B cell (primary cell): ENCODE data around the gene IFI16. TPM values are rescaled to one million over a fixed set of nuclear protein-coding genes. Genes with fewer than 3 reads are reported as not detected.

Source experiments
- ATAC-seq: fragments of 200-7000 bp; cut with Tn5 transposase; one replicate; pipeline ENCODE4 v1.10.0; 2021; ENCODE audit warnings: low read depth, mild to moderate bottlenecking, moderate number of reproducible peaks, moderate library complexity
- CTCF ChIA-PET: fragments of 350-600 bp; sonication (Branson Sonifier 250); formaldehyde crosslinking; loops from one replicate; lab custom pipeline; 2021; ENCODE audit warnings: antibody characterized with exemption, inconsistent platforms; lab: Charles Lee
- POLR2A ChIA-PET: fragments of 350-600 bp; sonication (Branson Sonifier 250); formaldehyde crosslinking; loops from one replicate; lab custom pipeline; 2021; ENCODE audit warnings: antibody characterized with exemption; lab: Charles Lee
- DNase-seq: peaks from one replicate; pipeline ENCODE4 v3.0.0; 2013
- H2AFZ ChIP-seq: 2 replicates; pipeline ENCODE4 v1.6.1; 2012; ENCODE audit warnings: mild to moderate bottlenecking, low read depth, low read length; ENCODE audit not compliant: insufficient read depth, poor library complexity, severe bottlenecking
- H3K27ac ChIP-seq, 2 donors: 1 replicate in 1 of 2; 2 replicates in 1 of 2; pipeline ENCODE4 v1.5.1; 2012 to 2013; ENCODE audit warnings: low read length in 2 of 2, mild to moderate bottlenecking in 2 of 2, moderate library complexity in 1 of 2
- H3K27me3 ChIP-seq, 4 experiments: fragments of 200-600 bp in 1 of 4; sonication (generic) in 1 of 4; replicated peaks in 1 of 4; 1 replicate in 2 of 4; 2 replicates in 2 of 4; pipeline versions ENCODE4 v1.6.1 to v1.7.0; 2013 to 2016; ENCODE audit warnings: low read length in 3 of 4, mild to moderate bottlenecking in 2 of 4, mixed read lengths in 1 of 4, moderate library complexity in 1 of 4; ENCODE audit not compliant: insufficient read depth in 4 of 4, control insufficient read depth in 3 of 4; ENCODE audit errors: control extremely low read depth in 1 of 4
- H3K36me3 ChIP-seq, 2 experiments: replicated peaks in 1 of 2; 1 replicate in 1 of 2; 2 replicates in 1 of 2; pipeline versions ENCODE4 v1.6.1 to v1.7.1; 2013; ENCODE audit warnings: low read length in 1 of 2; ENCODE audit not compliant: insufficient read depth in 2 of 2, control insufficient read depth in 1 of 2; ENCODE audit errors: control extremely low read depth in 1 of 2, extremely low read depth in 1 of 2
- H3K4me1 ChIP-seq, 2 donors: fragments of 200-600 bp in 1 of 2; sonication (generic) in 1 of 2; 1 replicate in 1 of 2; 2 replicates in 1 of 2; pipeline versions ENCODE4 v1.5.1 to v1.6.1; 2013 to 2017; ENCODE audit warnings: low read length in 2 of 2; ENCODE audit not compliant: control insufficient read depth in 2 of 2, insufficient read depth in 2 of 2
- H3K4me2 ChIP-seq: replicated peaks from 2 replicates; pipeline ENCODE3; 2012; ENCODE audit warnings: mild to moderate bottlenecking, low read depth, low read length; ENCODE audit not compliant: poor library complexity, severe bottlenecking
- H3K4me3 ChIP-seq, 5 experiments: fragments of 200-600 bp in 1 of 5; sonication (generic) in 1 of 5; 1 replicate in 3 of 5; 2 replicates in 2 of 5; pipeline versions ENCODE4 v1.5.1 to v1.7.0; 2011 to 2016; ENCODE audit warnings: low read length in 4 of 5, mild to moderate bottlenecking in 4 of 5, low read depth in 2 of 5, control low read depth in 1 of 5, moderate library complexity in 1 of 5; ENCODE audit not compliant: insufficient read depth in 1 of 5; ENCODE audit errors: control extremely low read depth in 1 of 5, extremely low read depth in 1 of 5
- H3K79me2 ChIP-seq: fragments of 200-600 bp; sonication (generic); one replicate; pipeline ENCODE4 v1.6.0; 2016; ENCODE audit warnings: low read length; ENCODE audit not compliant: control insufficient read depth, insufficient read depth
- H3K9ac ChIP-seq: fragments of 200-600 bp; sonication (generic); 2 replicates; pipeline ENCODE4 v1.6.1; 2017; ENCODE audit warnings: mild to moderate bottlenecking, low read length, moderate library complexity
- H3K9me3 ChIP-seq, 3 donors: one replicate each; pipeline versions ENCODE4 v1.6.1 to v1.7.1; 2013; ENCODE audit warnings: low read length in 2 of 3; ENCODE audit not compliant: control insufficient read depth in 2 of 3, insufficient read depth in 1 of 3; ENCODE audit errors: control extremely low read depth in 1 of 3
- H4K20me1 ChIP-seq: 2 replicates; pipeline ENCODE4 v1.6.0; 2012; ENCODE audit warnings: mild to moderate bottlenecking, low read length; ENCODE audit not compliant: insufficient read depth, control insufficient read depth, poor library complexity, severe bottlenecking
- H3K27ac Mint-ChIP-seq: one replicate; pipeline ENCODE4 v1.8.0; 2021; ENCODE audit warnings: mixed read lengths
- H3K27me3 Mint-ChIP-seq: one replicate; pipeline ENCODE4 v1.8.0; 2021; ENCODE audit warnings: mixed read lengths
- H3K4me1 Mint-ChIP-seq: one replicate; pipeline ENCODE4 v1.8.0; 2021; ENCODE audit warnings: mixed read lengths
- H3K4me3 Mint-ChIP-seq: one replicate; pipeline ENCODE4 v1.8.0; 2021; ENCODE audit warnings: mixed read lengths
- H3K9me3 Mint-ChIP-seq: one replicate; pipeline ENCODE4 v1.8.0; 2022; ENCODE audit warnings: mixed read lengths; ENCODE audit not compliant: insufficient read depth
- CTCF ChIP-seq: fragments of 200-600 bp; IDR thresholded peaks from one replicate; pipeline ENCODE4 v1.8.0; 2022; ENCODE audit warnings: antibody characterized with exemption, mild to moderate bottlenecking
- EZH2 ChIP-seq: IDR thresholded peaks from 2 replicates; pipeline ENCODE4 v1.6.1; 2012; ENCODE audit warnings: borderline replicate concordance, low read depth, mild to moderate bottlenecking, moderate library complexity, low read length; ENCODE audit not compliant: insufficient read depth, poor library complexity, severe bottlenecking
- whole genome bisulfite sequencing: methylation state at CpG from one replicate; pipeline ENCODE4 v1.1.5; 2013; ENCODE audit warnings: missing lambda C conversion rate; ENCODE audit not compliant: insufficient coverage; 5-methylcytosine and 5-hydroxymethylcytosine counted together
- intact Hi-C: fragments of 100-400 bp; cut with micrococcal nuclease; formaldehyde crosslinking; loops from one replicate; pipeline ENCODE4 v1.10.0; 2022
- polyA plus RNA-seq: library from polyadenylated mRNA; depleted of rRNA; stranded (reverse); fragments of >200 nt; gene quantifications from 2 replicates; pipeline ENCODE4 v1.2.3, GENCODE V29; 2012
- total RNA-seq, 2 donors: library from RNA; stranded (reverse); fragments of 120-200 nt in 1 of 2; gene quantifications; 1 replicate in 1 of 2; 2 replicates in 1 of 2; pipeline versions ENCODE4 v1.2.3 to v1.2.4, GENCODE V29; 2013 to 2022

The IFI16 gene
- total and polyA plus RNA-seq, 2 donors (not counting 1 experiment from before 2014, with no cell fraction given) = 89.0 to 176 TPM

GRCh38 chr1:158961178-158961577 lies 48.5 kb upstream of the IFI16 start:
- WGBS = 100% methylated on average over 1 of the region's 1 CpG
- intact Hi-C loops = no loop called here
- no peak overlapping the region for H3K27ac Mint-ChIP-seq

GRCh38 chr1:158962983-158963382 lies 46.7 kb upstream of the IFI16 start:
- Histone ChIP-seq H3K27me3 (peaks cover 0 to 3% (median 0%) of the 10 kb centered on the region in 4 experiments), H3K4me1 (no peaks in the 10 kb centered on the region), H3K4me2 (no peak overlapping the region), H3K9me3 (peaks cover 0 to 8% (median 2%) of the 10 kb centered on the region in 3 donors), H3K36me3 (no peaks in the 10 kb centered on the region), H4K20me1 (no peaks in the 10 kb centered on the region), H3K9ac (no peak overlapping the region), H3K27ac (no peak overlapping the region), H3K79me2 (no peaks in the 10 kb centered on the region), H3K4me3 (no peak overlapping the region), H2AFZ (no peak overlapping the region)
- 71% methylated on average over 5 of the region's 5 CpGs for WGBS
- no peak for ATAC-seq
- intact Hi-C loops = no loop called here
- Mint-ChIP-seq H3K9me3 (peaks cover 2% of the 10 kb centered on the region), H3K4me3 (no peak overlapping the region), H3K27ac (no peak overlapping the region), H3K4me1 (no peaks in the 10 kb centered on the region), H3K27me3 (peaks cover 12% of the 10 kb centered on the region)
- ChIA-PET POLR2A (no interaction called here), CTCF (no interaction called here)
- DNase-seq = no peak
- TF ChIP-seq EZH2 (no peak), CTCF (no peak)

More at GRCh38 chr1:158961178-158961577, 48.5 kb upstream of the IFI16 start:
- DNase-seq = no peak
- POLR2A ChIA-PET = no interaction called here
- Histone ChIP-seq H3K27me3 (peaks cover 0 to 3% (median 0%) of the 10 kb centered on the region in 4 experiments), H3K4me2 (no peak overlapping the region), H3K79me2 (no peaks in the 10 kb centered on the region), H3K9ac (no peak overlapping the region), H3K4me3 (no peak overlapping the region), H3K9me3 (peaks cover 0 to 8% (median 2%) of the 10 kb centered on the region in 3 donors), H3K4me1 (no peaks in the 10 kb centered on the region), H4K20me1 (no peaks in the 10 kb centered on the region), H3K36me3 (no peaks in the 10 kb centered on the region), H3K27ac (no peak overlapping the region), H2AFZ (no peak overlapping the region)
- ATAC-seq = no peak
- H3K4me3 Mint-ChIP-seq = no peak overlapping the region
- H3K27me3 Mint-ChIP-seq = peaks cover 12% of the 10 kb centered on the region
- TF ChIP-seq CTCF (no peak), EZH2 (no peak)
- CTCF ChIA-PET = no interaction called here
- H3K4me1 Mint-ChIP-seq = no peaks in the 10 kb centered on the region
- H3K9me3 Mint-ChIP-seq = peaks cover 2% of the 10 kb centered on the region
